IMR-90 (cell line): Measurements from ENCODE around the gene CYB5RL. TPM values are rescaled to one million over a fixed set of nuclear protein-coding genes. Genes with fewer than 3 reads are reported as not detected.

Source experiments
- ATAC-seq: fragments of 200-7000 bp; cut with Tn5 transposase; 2 replicates; pipeline ENCODE4 v1.9.1; 2020; ENCODE audit warnings: low read depth, mild to moderate bottlenecking, moderate library complexity
- BruUV-seq: library from RNA; stranded (reverse); fragments of 400-500 nt; replicated peaks from 2 replicates; lab custom pipeline; 2021; lab: Mats Ljungman, UMichigan
- CTCF ChIA-PET: fragments of 300-600 bp; formaldehyde crosslinking; extraction: SDS; loops from one replicate; lab custom pipeline; 2021; ENCODE audit warnings: antibody characterized with exemption; lab: Yijun Ruan, JAX
- POLR2A ChIA-PET: fragments of 300-600 bp; sonication (Branson Sonifier 250); formaldehyde crosslinking; loops from one replicate; lab custom pipeline; 2022; ENCODE audit warnings: antibody characterized with exemption; ENCODE audit not compliant: unreplicated experiment; lab: Charles Lee
- DNase-seq: peaks from one replicate; pipeline ENCODE4 v3.0.0; 2013
- H2AFZ ChIP-seq: replicated peaks from 2 replicates; pipeline ENCODE3; 2013; ENCODE audit warnings: low read length, mild to moderate bottlenecking; ENCODE audit not compliant: poor library complexity
- H2AK5ac ChIP-seq: 2 replicates; pipeline ENCODE4 v1.6.1; 2013; ENCODE audit warnings: low read depth, low read length, inconsistent platforms
- H2AK9ac ChIP-seq: replicated peaks from 2 replicates; pipeline ENCODE3; 2013; ENCODE audit warnings: mild to moderate bottlenecking, low read depth, low read length, moderate library complexity; ENCODE audit not compliant: poor library complexity
- H2BK120ac ChIP-seq: 2 replicates; pipeline ENCODE4 v1.6.1; 2013; ENCODE audit warnings: low read depth, low read length, inconsistent platforms
- H2BK15ac ChIP-seq: 3 replicates; pipeline ENCODE4 v1.6.1; 2013; ENCODE audit warnings: low read depth, low read length, inconsistent platforms
- H2BK20ac ChIP-seq: 2 replicates; pipeline ENCODE4 v1.6.1; 2013; ENCODE audit warnings: low read depth, mild to moderate bottlenecking, inconsistent platforms, low read length, moderate library complexity
- H2BK5ac ChIP-seq: 2 replicates; pipeline ENCODE4 v1.6.1; 2013; ENCODE audit warnings: mild to moderate bottlenecking, low read depth, low read length, inconsistent platforms; ENCODE audit not compliant: poor library complexity, severe bottlenecking
- H3K14ac ChIP-seq: replicated peaks from 2 replicates; pipeline ENCODE4 v1.6.1; 2013; ENCODE audit warnings: low read depth, low read length, inconsistent platforms
- H3K18ac ChIP-seq: 2 replicates; pipeline ENCODE4 v1.6.1; 2013; ENCODE audit warnings: low read depth, low read length, control low read depth
- H3K23ac ChIP-seq: 2 replicates; pipeline ENCODE4 v1.6.1; 2013; ENCODE audit warnings: low read depth, low read length, inconsistent platforms
- H3K27ac ChIP-seq: 2 replicates; pipeline ENCODE4 v1.5.1; 2013; ENCODE audit warnings: mild to moderate bottlenecking, control low read depth, low read length; ENCODE audit not compliant: insufficient read depth
- H3K27me3 ChIP-seq: 2 replicates; pipeline ENCODE4 v1.6.1; 2013; ENCODE audit warnings: low read length; ENCODE audit not compliant: control insufficient read depth, insufficient read depth
- H3K36me3 ChIP-seq: 2 replicates; pipeline ENCODE4 v1.6.1; 2013; ENCODE audit warnings: low read length, mixed read lengths; ENCODE audit not compliant: control insufficient read depth, insufficient read depth
- H3K4ac ChIP-seq: 2 replicates; pipeline ENCODE4 v1.6.1; 2013; ENCODE audit warnings: low read depth, low read length, inconsistent platforms
- H3K4me1 ChIP-seq: 2 replicates; pipeline ENCODE4 v1.6.1; 2013; ENCODE audit warnings: low read length, mixed read lengths; ENCODE audit not compliant: control insufficient read depth, insufficient read depth
- H3K4me2 ChIP-seq: 2 replicates; pipeline ENCODE4 v1.6.1; 2013; ENCODE audit warnings: low read depth, mild to moderate bottlenecking, control low read depth, low read length, moderate library complexity
- H3K4me3 ChIP-seq: 2 replicates; pipeline ENCODE4 v1.5.1; 2013; ENCODE audit warnings: low read depth, mild to moderate bottlenecking, control low read depth, low read length, moderate library complexity; ENCODE audit not compliant: insufficient read depth
- H3K56ac ChIP-seq: 2 replicates; pipeline ENCODE4 v1.6.1; 2013; ENCODE audit warnings: low read length, inconsistent platforms; ENCODE audit not compliant: insufficient read depth; ENCODE audit errors: extremely low read depth
- H3K79me1 ChIP-seq, 2 experiments: 2 replicates each; pipeline ENCODE4 v1.6.1; 2013; ENCODE audit warnings: low read length in 2 of 2, inconsistent platforms in 1 of 2, low read depth in 1 of 2
- H3K9ac ChIP-seq: 2 replicates; pipeline ENCODE4 v1.6.1; 2013; ENCODE audit warnings: low read depth, low read length, control low read depth
- H3K9me1 ChIP-seq: 2 replicates; pipeline ENCODE4 v1.6.1; 2013; ENCODE audit warnings: low read length, inconsistent platforms; ENCODE audit not compliant: insufficient read depth
- H3K9me3 ChIP-seq: 2 replicates; pipeline ENCODE4 v1.6.1; 2013; ENCODE audit warnings: low read length; ENCODE audit not compliant: control insufficient read depth, insufficient read depth
- H4K20me1 ChIP-seq: 2 replicates; pipeline ENCODE4 v1.6.1; 2013; ENCODE audit warnings: low read length, inconsistent platforms; ENCODE audit not compliant: insufficient read depth
- H4K5ac ChIP-seq: 2 replicates; pipeline ENCODE4 v1.6.1; 2013; ENCODE audit warnings: mild to moderate bottlenecking, low read depth, low read length, control low read depth
- H4K8ac ChIP-seq, 2 experiments: 2 replicates each; pipeline ENCODE4 v1.6.1; 2013; ENCODE audit warnings: low read depth in 2 of 2, low read length in 2 of 2, control low read depth in 1 of 2, inconsistent platforms in 1 of 2
- H4K91ac ChIP-seq: 2 replicates; pipeline ENCODE4 v1.6.1; 2013; ENCODE audit warnings: low read depth, low read length, inconsistent platforms; ENCODE audit not compliant: insufficient read depth
- BHLHE40 ChIP-seq: fragments of 150-350 bp; IDR thresholded peaks from 2 replicates; pipeline ENCODE4 v1.6.1; 2016; ENCODE audit warnings: mild to moderate bottlenecking, low read depth, low read length
- CHD1 ChIP-seq: IDR thresholded peaks from 2 replicates; pipeline ENCODE4 v1.6.1; 2012; ENCODE audit warnings: low read depth, low read length, improper control_type of control experiment
- MAFK ChIP-seq: IDR thresholded peaks from 2 replicates; pipeline ENCODE4 v1.6.1; 2012; ENCODE audit warnings: low read depth, low read length, improper control_type of control experiment
- MAZ ChIP-seq: IDR thresholded peaks from 2 replicates; pipeline ENCODE4 v1.6.1; 2012; ENCODE audit warnings: low read depth, mild to moderate bottlenecking, low read length, improper control_type of control experiment, moderate library complexity, borderline replicate concordance
- NFE2L2 ChIP-seq: fragments of 150-350 bp; IDR thresholded peaks from 2 replicates; pipeline ENCODE4 v1.6.1; 2016; ENCODE audit warnings: low read depth, mild to moderate bottlenecking, low read length
- RAD21 ChIP-seq: IDR thresholded peaks from 2 replicates; pipeline ENCODE4 v1.6.1; 2012; ENCODE audit warnings: low read length, improper control_type of control experiment
- RCOR1 ChIP-seq: IDR thresholded peaks from 2 replicates; pipeline ENCODE4 v1.6.1; 2012; ENCODE audit warnings: mild to moderate bottlenecking, low read length, improper control_type of control experiment; ENCODE audit not compliant: insufficient replicate concordance
- RFX5 ChIP-seq: IDR thresholded peaks from 2 replicates; pipeline ENCODE4 v1.8.0; 2012; ENCODE audit warnings: low read depth, mild to moderate bottlenecking, low read length, moderate library complexity
- SMC3 ChIP-seq: fragments of 150-350 bp; IDR thresholded peaks from 2 replicates; pipeline ENCODE4 v1.6.1; 2016; ENCODE audit warnings: low read depth, mild to moderate bottlenecking, antibody characterized with exemption, low read length, moderate library complexity
- WGBS, 2 experiments: methylation state at CpG; one replicate each; pipeline versions ENCODE4 v1.1.5 to v1.1.7; 2013; ENCODE audit warnings: missing lambda C conversion rate in 2 of 2; ENCODE audit not compliant: insufficient read length in 1 of 2; ENCODE audit errors: extremely low coverage in 2 of 2; 5-methylcytosine and 5-hydroxymethylcytosine counted together
- dilution Hi-C: fragments of 300-500 bp; cut with HindIII; formaldehyde crosslinking; loops from one replicate; pipeline ENCODE4 v1.14.3; 2018; ENCODE audit warnings: low sequenced_read_pairs; ENCODE audit not compliant: unreplicated experiment
- in situ Hi-C: fragments of 300-500 bp; cut with MboI; formaldehyde crosslinking; loops from 3 replicates; pipeline ENCODE4 v1.14.3; 2019; ENCODE audit warnings: low sequenced_read_pairs, inconsistent platforms, mixed read lengths
- intact Hi-C: fragments of 100-400 bp; cut with micrococcal nuclease; formaldehyde crosslinking; loops from 2 replicates; pipeline ENCODE4 v1.10.0; 2022
- polyA plus RNA-seq, 3 experiments: library from polyadenylated mRNA; depleted of rRNA; stranded (reverse); fragments of >200 nt; gene quantifications; 2 replicates each; pipeline ENCODE4 v1.2.3, GENCODE V29; 2012; ENCODE audit warnings: low replicate concordance in 1 of 3
- total RNA-seq: library from RNA; depleted of rRNA; stranded (reverse); fragments of >200 nt; gene quantifications from 2 replicates; pipeline ENCODE4 v1.2.3, GENCODE V29; 2012
- TF ChIP-seq, protein P1 (sequence below): fragments of 150-350 bp; IDR thresholded peaks from 2 replicates; pipeline ENCODE4 v1.6.1; 2017; ENCODE audit warnings: mild to moderate bottlenecking, antibody characterized with exemption, low read length, low read depth
- TF ChIP-seq, protein P2 (sequence below): conservative IDR thresholded peaks from 2 replicates; pipeline ENCODE4 v1.5.1; 2012; ENCODE audit warnings: mild to moderate bottlenecking, low read depth, low read length, improper control_type of control experiment
- TF ChIP-seq, protein P3 (sequence below): fragments of 150-350 bp; IDR thresholded peaks from 2 replicates; pipeline ENCODE4 v1.6.1; 2016; ENCODE audit warnings: low read depth, mild to moderate bottlenecking, low read length, moderate library complexity, borderline replicate concordance

Gene CYB5RL
- total and polyA plus RNA-seq, 2 of the 4 experiments (the other 2 are of a cell fraction), result 3.8 to 4.3 TPM

DNA sequence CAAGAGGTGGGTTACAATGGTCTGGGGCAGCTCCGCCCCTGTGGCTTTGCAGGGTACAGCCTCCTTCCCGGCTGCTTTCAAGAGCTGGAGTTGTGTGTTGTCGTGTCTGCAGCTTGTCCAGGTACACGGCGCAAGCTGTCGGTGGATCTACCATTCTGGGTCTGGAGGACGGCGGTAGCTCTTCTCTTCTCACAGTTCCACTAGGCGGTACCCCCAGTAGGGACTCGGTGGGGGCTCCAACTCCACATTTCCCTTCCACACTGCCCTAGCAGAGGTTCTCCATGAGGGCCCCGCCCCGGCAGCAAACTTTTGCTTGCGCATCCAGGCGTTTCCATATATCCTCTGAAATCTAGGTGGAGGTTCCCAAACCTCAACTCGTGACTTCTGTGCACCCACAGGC, 34.7 kb downstream of the CYB5RL start:
- H3K4me1 ChIP-seq, result peaks cover 3% of the 10 kb centered on the region
- intact Hi-C loops, result no loop called here
- H3K27ac ChIP-seq, result no peak overlapping the region
- dilution Hi-C loops, result no loop called here
- no peak overlapping the region for H2BK120ac ChIP-seq
- no peak overlapping the region for H3K4ac ChIP-seq
- H2AK5ac ChIP-seq, result no peak overlapping the region
- no peak overlapping the region for H3K4me2 ChIP-seq
- ATAC-seq (no peak), DNase-seq (no peak)
- H4K91ac ChIP-seq, result no peak overlapping the region
- no peak overlapping the region for H3K56ac ChIP-seq
- no peak overlapping the region for H3K23ac ChIP-seq
- H3K9ac ChIP-seq, result no peak overlapping the region
- no peak for TF ChIP-seq BHLHE40
- no peak for TF ChIP-seq SMC3
- no peak for TF ChIP-seq RCOR1
- no peak for TF ChIP-seq NFE2L2
- TF ChIP-seq, protein P1, sequence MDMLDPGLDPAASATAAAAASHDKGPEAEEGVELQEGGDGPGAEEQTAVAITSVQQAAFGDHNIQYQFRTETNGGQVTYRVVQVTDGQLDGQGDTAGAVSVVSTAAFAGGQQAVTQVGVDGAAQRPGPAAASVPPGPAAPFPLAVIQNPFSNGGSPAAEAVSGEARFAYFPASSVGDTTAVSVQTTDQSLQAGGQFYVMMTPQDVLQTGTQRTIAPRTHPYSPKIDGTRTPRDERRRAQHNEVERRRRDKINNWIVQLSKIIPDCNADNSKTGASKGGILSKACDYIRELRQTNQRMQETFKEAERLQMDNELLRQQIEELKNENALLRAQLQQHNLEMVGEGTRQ, result no peak
- no peak for TF ChIP-seq MAFK
- TF ChIP-seq, protein P2, sequence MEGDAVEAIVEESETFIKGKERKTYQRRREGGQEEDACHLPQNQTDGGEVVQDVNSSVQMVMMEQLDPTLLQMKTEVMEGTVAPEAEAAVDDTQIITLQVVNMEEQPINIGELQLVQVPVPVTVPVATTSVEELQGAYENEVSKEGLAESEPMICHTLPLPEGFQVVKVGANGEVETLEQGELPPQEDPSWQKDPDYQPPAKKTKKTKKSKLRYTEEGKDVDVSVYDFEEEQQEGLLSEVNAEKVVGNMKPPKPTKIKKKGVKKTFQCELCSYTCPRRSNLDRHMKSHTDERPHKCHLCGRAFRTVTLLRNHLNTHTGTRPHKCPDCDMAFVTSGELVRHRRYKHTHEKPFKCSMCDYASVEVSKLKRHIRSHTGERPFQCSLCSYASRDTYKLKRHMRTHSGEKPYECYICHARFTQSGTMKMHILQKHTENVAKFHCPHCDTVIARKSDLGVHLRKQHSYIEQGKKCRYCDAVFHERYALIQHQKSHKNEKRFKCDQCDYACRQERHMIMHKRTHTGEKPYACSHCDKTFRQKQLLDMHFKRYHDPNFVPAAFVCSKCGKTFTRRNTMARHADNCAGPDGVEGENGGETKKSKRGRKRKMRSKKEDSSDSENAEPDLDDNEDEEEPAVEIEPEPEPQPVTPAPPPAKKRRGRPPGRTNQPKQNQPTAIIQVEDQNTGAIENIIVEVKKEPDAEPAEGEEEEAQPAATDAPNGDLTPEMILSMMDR, result no peak
- TF ChIP-seq, protein P3, sequence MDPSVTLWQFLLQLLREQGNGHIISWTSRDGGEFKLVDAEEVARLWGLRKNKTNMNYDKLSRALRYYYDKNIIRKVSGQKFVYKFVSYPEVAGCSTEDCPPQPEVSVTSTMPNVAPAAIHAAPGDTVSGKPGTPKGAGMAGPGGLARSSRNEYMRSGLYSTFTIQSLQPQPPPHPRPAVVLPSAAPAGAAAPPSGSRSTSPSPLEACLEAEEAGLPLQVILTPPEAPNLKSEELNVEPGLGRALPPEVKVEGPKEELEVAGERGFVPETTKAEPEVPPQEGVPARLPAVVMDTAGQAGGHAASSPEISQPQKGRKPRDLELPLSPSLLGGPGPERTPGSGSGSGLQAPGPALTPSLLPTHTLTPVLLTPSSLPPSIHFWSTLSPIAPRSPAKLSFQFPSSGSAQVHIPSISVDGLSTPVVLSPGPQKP, result no peak
- TF ChIP-seq RAD21, result no peak
- no peak for TF ChIP-seq CHD1
- no peak for TF ChIP-seq MAZ
- no peak for TF ChIP-seq RFX5
- H3K9me1 ChIP-seq, result peaks cover 8% of the 10 kb centered on the region; the same call in 1 of the 2 replicates
- no peaks in the 10 kb centered on the region for H4K20me1 ChIP-seq
- no peak overlapping the region for H2AK9ac ChIP-seq
- CTCF ChIA-PET, result no interaction called here
- BruUV-seq, result no TSS peak
- no peaks in the 10 kb centered on the region for H3K9me3 ChIP-seq
- no peak overlapping the region for H2BK15ac ChIP-seq
- H3K27me3 ChIP-seq, result peaks cover 8% of the 10 kb centered on the region; the same call in 1 of the 2 replicates
- H4K5ac ChIP-seq, result no peak overlapping the region
- in situ Hi-C loops, result no loop called here
- no peak overlapping the region for H2AFZ ChIP-seq
- whole genome bisulfite sequencing, 2 experiments, result 96% methylated on average over 5 of the region's 15 CpGs; no CpG with 5 or more reads in 1 of the 2 experiments
- H3K36me3 ChIP-seq, result no peaks in the 10 kb centered on the region
- H3K4me3 ChIP-seq, result no peak overlapping the region
- H2BK20ac ChIP-seq, result no peak overlapping the region
- no peak overlapping the region for H3K14ac ChIP-seq
- no peaks in the 10 kb centered on the region for H3K79me1 ChIP-seq
- POLR2A ChIA-PET, result no interaction called here
- H4K8ac ChIP-seq, result no peak overlapping the region
- H2BK5ac ChIP-seq, result no peak overlapping the region
- H3K18ac ChIP-seq, result no peak overlapping the region
